OCI-LY1 (cell line): ENCODE measurements around the gene PKNOX2.

ENCODE experiments used
- EZH2 ChIP-seq: fragments of 200-600 bp; sonication (generic), shearing (Covaris generic); IDR thresholded peaks from 2 replicates; pipeline ENCODE4 v1.8.0; 2017; ENCODE audit warnings: borderline replicate concordance, mixed run types, mild to moderate bottlenecking, antibody characterized with exemption, low read length, moderate library complexity, mixed read lengths
- TF ChIP-seq, protein P1 (sequence below): fragments of 200-600 bp; sonication (generic), shearing (Covaris generic); IDR thresholded peaks from 2 replicates; pipeline ENCODE4 v1.5.1; 2017; ENCODE audit warnings: mild to moderate bottlenecking, antibody characterized with exemption, low read length, moderate library complexity, mixed read lengths

DNA sequence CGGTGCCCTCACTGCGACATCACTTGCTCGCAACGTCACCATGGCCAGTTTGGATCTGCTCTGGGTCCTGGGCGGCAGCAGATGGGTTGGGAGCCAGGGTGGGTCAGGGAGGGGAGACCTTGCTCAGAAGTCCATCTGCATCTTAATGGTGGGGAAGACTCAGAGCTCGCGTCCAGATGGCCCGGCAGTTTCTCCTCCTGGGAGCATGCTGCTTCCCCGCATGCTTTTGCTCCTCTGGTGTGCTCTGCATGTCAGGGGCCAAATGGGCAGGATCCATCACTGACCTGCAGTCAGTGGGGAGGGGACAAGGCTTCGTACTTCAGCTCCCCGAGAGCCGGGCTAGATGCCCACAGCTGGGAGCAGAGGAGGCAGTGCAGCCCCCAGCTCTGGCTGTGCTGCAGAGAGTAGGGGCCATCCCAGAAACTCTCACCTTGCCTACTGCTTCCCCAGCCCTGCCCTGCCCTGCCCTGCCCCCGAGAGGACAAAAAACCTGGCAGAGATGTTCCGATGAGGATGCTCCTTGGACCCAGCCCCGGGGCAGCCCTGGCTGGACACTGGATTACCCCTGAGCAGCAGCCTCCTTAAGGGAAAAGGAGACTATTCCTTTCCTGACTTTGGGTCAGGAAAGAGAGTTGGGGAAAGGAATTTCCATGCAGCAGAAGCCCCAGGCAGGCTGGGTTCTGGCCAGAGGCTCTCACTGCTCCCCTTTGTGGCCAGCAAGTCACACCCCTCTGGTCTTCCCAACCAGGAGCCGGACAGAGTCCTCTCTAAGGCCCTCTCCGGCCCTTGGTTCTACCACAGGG, 149.9 kb downstream of the PKNOX2 start:
- TF ChIP-seq, protein P1, sequence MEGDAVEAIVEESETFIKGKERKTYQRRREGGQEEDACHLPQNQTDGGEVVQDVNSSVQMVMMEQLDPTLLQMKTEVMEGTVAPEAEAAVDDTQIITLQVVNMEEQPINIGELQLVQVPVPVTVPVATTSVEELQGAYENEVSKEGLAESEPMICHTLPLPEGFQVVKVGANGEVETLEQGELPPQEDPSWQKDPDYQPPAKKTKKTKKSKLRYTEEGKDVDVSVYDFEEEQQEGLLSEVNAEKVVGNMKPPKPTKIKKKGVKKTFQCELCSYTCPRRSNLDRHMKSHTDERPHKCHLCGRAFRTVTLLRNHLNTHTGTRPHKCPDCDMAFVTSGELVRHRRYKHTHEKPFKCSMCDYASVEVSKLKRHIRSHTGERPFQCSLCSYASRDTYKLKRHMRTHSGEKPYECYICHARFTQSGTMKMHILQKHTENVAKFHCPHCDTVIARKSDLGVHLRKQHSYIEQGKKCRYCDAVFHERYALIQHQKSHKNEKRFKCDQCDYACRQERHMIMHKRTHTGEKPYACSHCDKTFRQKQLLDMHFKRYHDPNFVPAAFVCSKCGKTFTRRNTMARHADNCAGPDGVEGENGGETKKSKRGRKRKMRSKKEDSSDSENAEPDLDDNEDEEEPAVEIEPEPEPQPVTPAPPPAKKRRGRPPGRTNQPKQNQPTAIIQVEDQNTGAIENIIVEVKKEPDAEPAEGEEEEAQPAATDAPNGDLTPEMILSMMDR, result no peak
- TF ChIP-seq EZH2, result no peak
